GM19463 (cell line): ENCODE data around the gene SUCLG2.

Experiments used
- ATAC-seq: cut with Tn5 transposase; IDR thresholded peaks from one replicate; pipeline ENCODE4 v1.9.1; 2021; ENCODE audit warnings: mild to moderate bottlenecking, moderate library complexity; ENCODE audit not compliant: unreplicated experiment

SUCLG2 gene

GRCh38 chr3:67654099-67654843 is at the start of gene SUCLG2:
Gene SUCLG2 (minus strand): TSS chr3:67654612. CDS start chr3:67654586, 26 bp downstream.
- peak; percentile 66 for ATAC-seq

GRCh38 chr3:67700596-67700995 is 46.2 kb upstream of the SUCLG2 start:
- ATAC-seq: no peak

GRCh38 chr3:67699882-67700281 is 45.5 kb upstream of the SUCLG2 start:
- no peak for ATAC-seq

DNA sequence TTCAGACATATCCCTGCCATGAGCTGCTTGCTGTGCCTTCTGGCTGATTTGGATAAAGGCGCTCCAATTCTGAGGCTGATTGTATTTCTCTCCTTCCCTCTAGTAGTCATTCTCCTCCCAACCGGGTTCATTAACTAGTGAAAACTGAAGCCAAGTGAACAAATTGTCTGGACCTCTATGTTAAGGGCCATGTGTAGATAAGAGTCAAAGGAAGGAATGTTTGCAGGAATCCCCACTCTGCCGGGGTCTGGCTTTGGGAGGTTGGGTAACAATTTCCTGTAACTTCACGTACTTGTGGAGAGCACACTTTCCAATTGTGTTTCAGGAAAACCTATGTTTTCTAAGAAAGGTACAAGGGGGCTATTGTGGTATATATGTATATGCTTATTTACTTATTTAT is 38.2 kb upstream of the SUCLG2 start:
- ATAC-seq: no peak

GRCh38 chr3:67691926-67692325 is 37.5 kb upstream of the SUCLG2 start:
- ATAC-seq: no peak

DNA sequence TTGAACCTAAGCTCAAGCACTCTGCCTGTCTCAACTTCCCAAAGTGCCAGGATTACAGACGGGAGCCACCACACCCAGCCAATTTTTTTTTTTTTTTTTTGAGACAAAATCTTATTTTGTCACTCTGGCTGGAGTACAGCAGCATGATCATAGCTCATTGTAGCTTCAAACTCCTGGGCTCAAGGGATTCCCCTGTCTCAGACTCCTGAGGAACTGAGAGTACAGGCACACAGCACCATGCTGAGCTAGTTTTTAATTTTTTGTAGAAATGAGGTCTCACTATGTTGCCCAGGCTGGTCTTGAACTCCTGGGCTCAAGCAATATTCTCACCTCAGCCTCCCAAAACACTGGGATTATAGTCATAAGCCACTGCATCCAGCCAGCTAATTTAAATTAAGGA is 36.8 kb upstream of the SUCLG2 start:
- peak; percentile 70 for ATAC-seq

DNA sequence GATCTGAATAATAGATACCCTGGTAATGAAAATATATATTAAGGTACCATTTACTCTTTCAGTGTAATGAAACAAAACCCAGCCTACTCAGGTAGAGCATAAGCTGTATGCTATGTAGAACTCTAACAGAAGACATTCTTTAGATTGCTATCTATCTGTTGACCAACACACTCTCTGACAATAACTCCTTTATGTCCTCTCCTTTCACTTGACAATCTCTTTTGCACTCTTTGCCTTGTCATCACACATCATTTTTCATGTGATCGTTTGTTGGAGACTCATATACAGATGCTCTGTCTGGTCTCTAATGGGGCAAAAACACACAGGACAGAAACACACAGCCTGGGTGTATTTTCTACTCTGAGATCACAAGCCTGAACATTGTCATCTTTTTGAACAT is 35.4 kb upstream of the SUCLG2 start:
- no peak for ATAC-seq

DNA sequence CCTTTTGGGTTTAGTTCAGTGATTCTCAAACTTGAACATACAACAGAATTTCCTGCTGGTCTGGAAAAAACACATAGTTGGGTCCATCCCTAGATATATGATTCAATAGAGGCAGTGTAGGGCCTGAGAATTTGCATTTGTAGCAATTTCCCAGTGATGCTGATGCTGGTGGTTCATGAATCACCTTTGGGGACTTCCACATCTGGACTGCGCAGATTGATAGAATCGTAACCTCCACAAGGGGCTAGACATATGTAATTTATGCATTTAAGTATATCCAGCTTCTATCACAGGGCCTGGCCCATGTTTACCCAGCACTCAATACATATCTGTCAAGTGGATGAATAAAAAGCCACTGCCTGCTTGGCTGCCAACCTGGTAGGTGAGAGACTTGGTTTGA is 33.8 kb upstream of the SUCLG2 start:
- no peak for ATAC-seq

DNA sequence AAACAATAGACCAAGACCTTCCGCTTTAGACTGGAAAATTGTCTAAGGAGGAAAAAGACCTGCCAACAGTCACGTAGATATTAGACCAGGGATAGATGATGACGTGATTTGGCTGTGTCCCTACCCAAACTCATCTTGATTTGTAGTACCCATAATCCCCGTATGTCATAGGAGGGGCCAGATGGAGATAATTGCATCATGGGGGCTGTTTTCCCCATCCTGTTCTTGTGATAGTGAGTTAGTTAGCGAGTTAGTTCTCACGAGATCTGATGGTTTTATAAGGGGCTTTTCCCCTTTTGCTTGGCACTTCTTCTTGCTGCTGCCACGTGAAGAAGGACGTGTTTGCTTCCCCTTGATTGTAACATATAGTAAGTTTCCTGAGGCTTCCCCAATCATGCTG is 31.7 kb upstream of the SUCLG2 start:
- ATAC-seq: no peak

- peak; percentile 99 for ATAC-seq
Measured at GRCh38 chr3:67685499-67685898, 31.1 kb upstream of the SUCLG2 start.

DNA sequence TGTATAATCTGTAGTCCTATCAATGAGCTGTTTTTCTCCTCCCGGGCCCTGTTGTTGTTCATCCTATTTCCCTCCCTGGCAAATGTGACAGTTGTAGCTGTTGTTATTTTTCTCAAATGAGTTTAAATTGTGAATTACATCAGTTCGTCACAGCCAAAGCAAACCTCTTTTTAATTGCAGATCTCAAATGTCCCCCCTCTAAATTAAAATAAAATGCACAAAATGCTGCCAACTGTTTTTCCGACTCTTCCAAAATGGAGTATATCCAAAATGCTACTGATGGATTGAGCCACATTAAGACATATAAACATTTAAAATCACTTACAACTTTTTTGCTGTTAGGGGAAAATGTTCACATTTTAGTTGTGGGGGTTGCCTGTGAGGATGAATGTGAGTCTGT is 29.8 kb upstream of the SUCLG2 start:
- no peak for ATAC-seq

DNA sequence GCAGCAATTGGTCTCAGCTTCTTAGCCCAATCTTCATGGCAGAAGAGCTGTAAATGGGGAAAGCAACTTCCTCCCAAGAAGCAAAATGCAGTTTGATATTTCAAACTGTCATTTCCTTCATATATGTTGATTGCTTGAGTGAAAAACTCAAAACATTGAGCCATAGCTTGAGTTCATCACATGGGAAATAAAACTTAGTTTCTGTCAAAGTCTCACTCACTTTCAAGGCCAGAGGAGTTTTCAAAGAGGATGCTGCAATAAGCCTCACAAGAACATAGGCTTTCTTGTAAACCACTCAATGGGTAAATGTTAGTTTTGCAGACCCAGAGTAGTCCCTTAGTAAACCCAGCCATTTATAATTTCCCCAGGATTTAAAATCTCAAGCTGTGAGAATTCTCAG is 29.1 kb upstream of the SUCLG2 start:
- ATAC-seq: no peak

- peak; percentile 96 for ATAC-seq
Measured at GRCh38 chr3:67678665-67679064, 24.3 kb upstream of the SUCLG2 start.

GRCh38 chr3:67674055-67674454 is 19.6 kb upstream of the SUCLG2 start:
- no peak for ATAC-seq

- ATAC-seq: no peak
Measured at GRCh38 chr3:67662733-67663132, 8.3 kb upstream of the SUCLG2 start.

- ATAC-seq: no peak
Measured at GRCh38 chr3:67661089-67661488, 6.7 kb upstream of the SUCLG2 start.

DNA sequence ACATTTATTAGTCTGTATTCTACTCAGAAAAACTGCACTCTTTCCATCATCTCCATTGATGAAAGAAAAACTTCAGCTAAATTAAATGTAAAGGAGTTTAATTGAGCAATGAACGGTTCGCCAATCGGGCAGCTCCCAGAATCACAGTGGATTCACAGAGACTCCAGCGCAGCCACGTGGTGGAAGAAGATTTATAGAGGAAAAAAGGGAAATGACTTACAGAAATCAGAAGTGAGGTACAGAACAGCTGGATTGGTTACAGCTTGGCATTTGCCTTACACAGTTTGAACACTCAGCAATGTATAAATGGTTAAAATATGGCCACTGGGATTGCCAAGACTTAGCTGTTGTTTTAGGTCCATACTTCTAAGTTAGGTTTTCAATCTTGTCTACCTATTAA is 2.8 kb upstream of the SUCLG2 start:
- ATAC-seq: no peak

DNA sequence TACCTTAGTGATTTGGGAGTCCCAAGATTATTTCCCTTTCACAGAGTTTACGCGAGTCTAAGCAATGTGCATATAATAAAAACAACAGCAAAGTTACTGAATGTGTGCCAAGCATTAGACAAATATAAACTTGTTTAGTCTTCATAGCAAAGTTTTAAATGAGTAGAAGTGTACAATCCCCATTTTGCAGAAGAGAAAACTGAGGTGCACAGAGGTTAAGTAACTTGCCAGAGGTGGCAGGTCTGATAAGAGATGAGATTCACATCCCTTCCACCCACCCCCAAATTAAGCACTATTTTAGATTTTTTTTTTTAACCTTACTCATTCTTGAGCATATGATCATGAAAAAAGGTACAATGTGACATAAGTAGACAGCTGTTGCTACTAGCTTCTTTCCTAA is 2.2 kb upstream of the SUCLG2 start:
- no peak for ATAC-seq

GRCh38 chr3:67655364-67656121 is 1.1 kb upstream of the SUCLG2 start:
- peak; percentile 48 for ATAC-seq

DNA sequence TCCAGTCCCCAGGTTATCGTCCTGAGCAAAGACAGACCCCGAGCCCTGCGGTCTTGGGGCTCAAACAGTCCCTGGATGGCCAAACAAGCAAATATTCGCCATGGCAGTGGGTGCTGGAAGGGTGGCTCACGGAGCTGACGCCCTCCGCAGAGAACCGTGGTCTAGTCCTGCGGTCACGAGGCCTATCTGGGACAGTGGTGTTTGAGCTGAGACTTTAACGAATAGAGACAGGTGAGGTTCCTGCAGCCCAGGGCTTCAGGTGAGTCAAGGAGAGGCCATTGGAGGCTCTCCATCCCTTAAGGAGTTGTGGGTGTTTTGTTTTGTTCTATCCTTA is 399 bp upstream of the SUCLG2 start:
- ATAC-seq: no peak

DNA sequence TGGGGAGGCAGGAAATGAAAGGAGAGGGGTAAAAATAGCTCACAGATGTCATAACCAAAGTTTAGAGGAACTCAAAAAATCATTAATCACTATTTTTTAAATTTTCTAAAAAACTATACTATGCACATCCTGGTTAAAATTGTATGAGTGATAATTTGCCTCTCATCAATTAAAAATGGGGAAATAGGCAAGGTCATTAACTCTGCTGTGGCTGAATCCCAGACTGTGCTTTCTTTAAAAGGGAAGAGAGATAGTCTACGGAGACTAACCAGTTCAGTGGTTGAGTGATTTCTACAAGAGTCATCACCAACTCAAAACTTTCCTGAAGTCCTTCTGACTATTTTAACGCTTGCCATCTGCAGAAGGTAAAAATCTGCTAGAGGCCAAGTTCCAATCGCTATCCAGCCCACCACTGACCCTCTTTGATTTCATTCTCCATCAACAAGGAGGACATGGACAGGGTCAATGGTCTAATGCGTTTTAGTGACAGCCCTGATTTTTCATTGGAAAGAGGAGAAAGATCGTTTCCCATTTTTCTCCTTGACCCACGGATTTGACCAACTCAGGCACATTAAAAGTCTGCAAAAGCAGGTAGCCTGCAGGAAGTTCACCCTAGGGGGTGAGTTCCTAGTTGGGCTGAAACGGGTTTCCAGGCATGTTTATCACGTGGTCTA is 850 bp downstream of the SUCLG2 start:
- peak; percentile 18 for ATAC-seq

GRCh38 chr3:67650084-67650483 is 4.3 kb downstream of the SUCLG2 start:
- no peak for ATAC-seq
